Lung (tissue), 12 donors: Measurements from ENCODE around the gene RAB30. TPM values are rescaled to one million over a fixed set of nuclear protein-coding genes. Genes with fewer than 3 reads are reported as not detected.

ENCODE experiments used
- ATAC-seq: fragments of 200-7000 bp; cut with Tn5 transposase; one replicate; pipeline ENCODE4 v1.9.1; 2020; ENCODE audit warnings: moderate number of reproducible peaks; ENCODE audit not compliant: insufficient read depth, low FRiP score
- DNase-seq, 3 donors: peaks; one replicate each; pipeline ENCODE4 v3.0.0-alpha.2; 2013 to 2017
- H3K27ac ChIP-seq, 2 donors: one replicate each; pipeline ENCODE4 v1.5.1; 2013; ENCODE audit warnings: mild to moderate bottlenecking in 2 of 2, moderate library complexity in 2 of 2, control low read depth in 1 of 2, inconsistent platforms in 1 of 2, low read depth in 1 of 2, low read length in 1 of 2
- H3K27me3 ChIP-seq, 3 donors: one replicate each; pipeline ENCODE4 v1.5.1; 2013; ENCODE audit warnings: low read length in 2 of 3; ENCODE audit not compliant: control insufficient read depth in 3 of 3, insufficient read depth in 3 of 3
- H3K36me3 ChIP-seq, 4 donors: one replicate each; pipeline ENCODE4 v1.5.1; 2013; ENCODE audit warnings: low read length in 4 of 4, mild to moderate bottlenecking in 1 of 4, moderate library complexity in 1 of 4; ENCODE audit not compliant: control insufficient read depth in 4 of 4, insufficient read depth in 4 of 4
- H3K4me1 ChIP-seq, 5 donors: one replicate each; pipeline ENCODE4 v1.5.1; 2013; ENCODE audit warnings: low read length in 5 of 5, mild to moderate bottlenecking in 2 of 5, moderate library complexity in 1 of 5; ENCODE audit not compliant: control insufficient read depth in 5 of 5, insufficient read depth in 5 of 5
- H3K4me3 ChIP-seq: one replicate; pipeline ENCODE4 v1.5.1; 2013; ENCODE audit warnings: mild to moderate bottlenecking, control low read depth, moderate library complexity
- H3K9ac ChIP-seq, 2 donors: one replicate each; pipeline ENCODE4 v1.5.1; 2013; ENCODE audit warnings: low read length in 2 of 2, control low read depth in 1 of 2; ENCODE audit not compliant: insufficient read depth in 1 of 2
- H3K9me3 ChIP-seq, 4 donors: one replicate each; pipeline ENCODE4 v1.5.1; 2013; ENCODE audit warnings: low read length in 3 of 4, mild to moderate bottlenecking in 1 of 4, moderate library complexity in 1 of 4; ENCODE audit not compliant: control insufficient read depth in 4 of 4, insufficient read depth in 3 of 4
- CTCF ChIP-seq: IDR thresholded peaks from 2 replicates; pipeline ENCODE4 v1.5.1; 2012; ENCODE audit warnings: mild to moderate bottlenecking; ENCODE audit errors: control extremely low read depth, extremely low read depth
- WGBS, 2 donors: extraction: QIAGEN DNeasy Blood & Tissue Kit; methylation state at CpG; one replicate each; pipeline ENCODE4 v1.1.7; 2013; 5-methylcytosine and 5-hydroxymethylcytosine counted together
- polyA plus RNA-seq, 2 donors: library from polyadenylated mRNA; stranded (reverse); fragments of 200-250 nt; gene quantifications; one replicate each; pipeline ENCODE4 v1.2.1, GENCODE V29; 2013
- total RNA-seq, 2 donors: library from RNA; depleted of rRNA in 1 of 2; stranded (reverse); fragments of >200 nt in 1 of 2; gene quantifications; one replicate each; pipeline ENCODE4 v1.2.1, GENCODE V29; 2014 to 2021
- donor health status: control.
- donor health status: control.
- donor health status: Bipolar disorder and iron deficiency.
- donor health status: healthy.
- donor health status: DM: yes; HTN: yes; CAD: no.

Gene RAB30
- total and polyA plus RNA-seq, 4 donors = 1.6 to 25.5 (median 7.5) TPM

GRCh38 chr11:82989628-82990404, 81.9 kb downstream of the RAB30 start:
- Histone ChIP-seq H3K36me3 (peaks cover 0 to 3% (median 1%) of the 10 kb centered on the region in 4 donors), H3K9me3 (no peaks in the 10 kb centered on the region), H3K9ac (no peak overlapping the region), H3K4me1 (peaks cover 0 to 8% (median 0%) of the 10 kb centered on the region in 5 donors), H3K27ac (no peak overlapping the region), H3K4me3 (no peak overlapping the region), H3K27me3 (no peaks in the 10 kb centered on the region)
- ATAC-seq = no peak
- TF ChIP-seq CTCF = no peak
- WGBS, 2 donors = 78 to 85% methylated on average over 9 of the region's 9 CpGs
- DNase-seq = no peak

GRCh38 chr11:82988936-82989627, 82.6 kb downstream of the RAB30 start:
- Histone ChIP-seq H3K9ac (no peak overlapping the region), H3K9me3 (no peaks in the 10 kb centered on the region), H3K4me1 (peaks cover 0 to 5% (median 0%) of the 10 kb centered on the region in 5 donors), H3K36me3 (peaks cover 0 to 3% (median 1%) of the 10 kb centered on the region in 4 donors), H3K4me3 (no peak overlapping the region), H3K27me3 (no peaks in the 10 kb centered on the region), H3K27ac (no peak overlapping the region)
- WGBS, 2 donors = 76 to 80% methylated on average over 7 of the region's 7 CpGs
- no peak for TF ChIP-seq CTCF
- peak in 2 of 3 donors; percentile 16 to 27 for DNase-seq
- ATAC-seq = no peak

- Histone ChIP-seq H3K9me3 (no peaks in the 10 kb centered on the region), H3K4me1 (no peaks in the 10 kb centered on the region), H3K36me3 (peaks cover 0 to 2% (median 0%) of the 10 kb centered on the region in 4 donors), H3K27ac (no peak overlapping the region), H3K27me3 (no peaks in the 10 kb centered on the region), H3K4me3 (no peak overlapping the region), H3K9ac (no peak overlapping the region)
- WGBS, 2 donors = 90 to 98% methylated on average over 2 of the region's 2 CpGs
- DNase-seq (no peak), ATAC-seq (no peak)
- no peak for TF ChIP-seq CTCF
Measured at GRCh38 chr11:82987997-82988396, 83.7 kb downstream of the RAB30 start.
